ENCODE measurements around the gene NUDT19.
A peak's percentile ranks its signal among the peaks of the same experiment; 100 is the strongest.

- TF ChIP-seq POLR2A (IDR thresholded peaks at IDR 0.05) (no peak), CTCF (IDR thresholded peaks at IDR 0.05) (peak in 1 of 4 experiments; percentile 21)
These were observed 17.3 kb upstream of the NUDT19 start for GRCh38 chr19:32674153-32674930.
